K562 (cell line): ENCODE measurements around the gene NHS. TPM values are rescaled to one million over a fixed set of nuclear protein-coding genes. Genes with fewer than 3 reads are reported as not detected.

Experiments used
- ATAC-seq: fragments of 200-7000 bp; cut with Tn5 transposase; 3 replicates; pipeline ENCODE4 v1.9.1; 2020; ENCODE audit warnings: moderate library complexity
- BruUV-seq: library from RNA; stranded (reverse); fragments of 400-500 nt; replicated peaks from 2 replicates; lab custom pipeline; 2021; lab: Mats Ljungman, UMichigan
- CTCF ChIA-PET: fragments of 300-600 bp; formaldehyde crosslinking; extraction: SDS; loops from one replicate; lab custom pipeline; 2021; ENCODE audit warnings: low intra/inter-chr PET ratio; lab: Yijun Ruan, JAX
- POLR2A ChIA-PET: fragments of 300-600, 350-650 bp; sonication (Branson Sonifier 250); formaldehyde crosslinking; extraction: SDS; loops from one replicate; lab custom pipeline; 2021; ENCODE audit warnings: antibody characterized with exemption, inconsistent platforms; lab: Yijun Ruan, JAX
- DNase-seq, 4 experiments: peaks; one replicate each; pipeline versions ENCODE4 v3.0.0 to v3.0.0-alpha.2; 2011 to 2018; ENCODE audit warnings: low spot score in 3 of 4, mixed read lengths in 3 of 4; ENCODE audit errors: extremely low read depth in 1 of 4
- FAIRE-seq: peaks from 2 replicates; lab custom pipeline; 2011; peaks lifted over from hg19 to GRCh38; lab: Jason Lieb, UNC
- H2AFZ ChIP-seq: 2 replicates; pipeline ENCODE4 v1.6.0; 2011; ENCODE audit warnings: low read depth, low read length, control low read depth, inconsistent platforms
- H3K27ac ChIP-seq: fragments of 200-600 bp; 3 replicates; pipeline ENCODE4 v1.8.0; 2011; ENCODE audit warnings: low read depth, mild to moderate bottlenecking, control low read depth, inconsistent platforms, low read length, moderate library complexity, mixed read lengths; ENCODE audit errors: extremely low read depth
- H3K27me3 ChIP-seq, 2 experiments: fragments of 300-600 bp in 1 of 2; 2 replicates in 1 of 2; 3 replicates in 1 of 2; pipeline versions ENCODE4 v1.6.0 to v1.8.0; 2011; ENCODE audit warnings: inconsistent platforms in 2 of 2, low read length in 2 of 2, mild to moderate bottlenecking in 1 of 2, mixed read lengths in 1 of 2, moderate library complexity in 1 of 2; ENCODE audit not compliant: control insufficient read depth in 2 of 2, insufficient read depth in 2 of 2
- H3K36me3 ChIP-seq: fragments of 300-600 bp; 3 replicates; pipeline ENCODE4 v1.8.0; 2011; ENCODE audit warnings: mild to moderate bottlenecking, low read length, inconsistent platforms; ENCODE audit not compliant: control insufficient read depth, insufficient read depth
- H3K4me1 ChIP-seq, 2 experiments: fragments of 200-600 bp in 1 of 2; replicated peaks in 1 of 2; 2 replicates in 1 of 2; 3 replicates in 1 of 2; pipeline versions ENCODE4 v1.5.1 to v1.8.0; 2011; ENCODE audit warnings: inconsistent platforms in 2 of 2, low read length in 2 of 2, mild to moderate bottlenecking in 1 of 2, mixed read lengths in 1 of 2, moderate library complexity in 1 of 2; ENCODE audit not compliant: control insufficient read depth in 2 of 2, insufficient read depth in 2 of 2
- H3K4me2 ChIP-seq: 2 replicates; pipeline ENCODE4 v1.6.1; 2011; ENCODE audit warnings: low read length, control low read depth, inconsistent platforms, mixed read lengths; ENCODE audit not compliant: insufficient read depth
- H3K4me3 ChIP-seq: fragments of 200-600 bp; sonication (generic), shearing (Covaris generic); 2 replicates; pipeline ENCODE4 v1.5.1; 2016; ENCODE audit warnings: control low read depth, inconsistent platforms
- H3K79me2 ChIP-seq: fragments of 200-600 bp; 3 replicates; pipeline ENCODE4 v1.8.0; 2011; ENCODE audit warnings: low read length, inconsistent platforms; ENCODE audit not compliant: control insufficient read depth, insufficient read depth
- H3K9ac ChIP-seq, 2 experiments: 2 replicates each; pipeline versions ENCODE4 v1.6.0 to v1.6.1; 2011; ENCODE audit warnings: low read depth in 2 of 2, low read length in 2 of 2, control low read depth in 1 of 2, inconsistent platforms in 1 of 2, mild to moderate bottlenecking in 1 of 2, mixed read lengths in 1 of 2; ENCODE audit not compliant: insufficient read depth in 1 of 2
- H3K9me1 ChIP-seq: one replicate; pipeline ENCODE4 v1.6.0; 2011; ENCODE audit warnings: inconsistent platforms, mild to moderate bottlenecking, low read length, moderate library complexity; ENCODE audit not compliant: control insufficient read depth, insufficient read depth
- H3K9me3 ChIP-seq: replicated peaks from 2 replicates; pipeline ENCODE4 v1.5.1; 2011; ENCODE audit warnings: low read depth, low read length, inconsistent platforms; ENCODE audit not compliant: control insufficient read depth, insufficient read depth
- H4K20me1 ChIP-seq: replicated peaks from 2 replicates; pipeline ENCODE4 v1.6.1; 2011; ENCODE audit warnings: low read length, inconsistent platforms, mixed read lengths; ENCODE audit not compliant: control insufficient read depth, insufficient read depth
- ATF1 ChIP-seq, 2 experiments: fragments of 450-650 bp in 1 of 2; IDR thresholded peaks; 2 replicates each; pipeline ENCODE4 v1.6.1; 2016; ENCODE audit warnings: missing compliant biosample characterization in 1 of 2, missing genetic modification characterization in 1 of 2
- ATF3 ChIP-seq, 2 experiments: fragments of 450-650 bp in 1 of 2; sonication (generic) in 1 of 2; formaldehyde crosslinking in 1 of 2; IDR thresholded peaks in 1 of 2; conservative IDR thresholded peaks in 1 of 2; 2 replicates each; pipeline versions ENCODE4 v1.6.1 to v1.8.1; 2016 to 2023; ENCODE audit warnings: mild to moderate bottlenecking in 2 of 2, moderate library complexity in 2 of 2, inconsistent platforms in 1 of 2, missing genetic modification reagents in 1 of 2
- ATF7 ChIP-seq: fragments of 450-650 bp; IDR thresholded peaks from 2 replicates; pipeline ENCODE4 v1.7.1; 2014; ENCODE audit warnings: mild to moderate bottlenecking, moderate library complexity
- JUND ChIP-seq, 2 experiments: IDR thresholded peaks; 2 replicates in 1 of 2; 3 replicates in 1 of 2; pipeline ENCODE4 v1.6.1; 2011; ENCODE audit warnings: borderline replicate concordance in 2 of 2, low read depth in 2 of 2, low read length in 2 of 2, improper control_type of control experiment in 1 of 2, missing biosample characterization in 1 of 2, missing genetic modification characterization in 1 of 2, missing genetic modification reagents in 1 of 2
- ZBTB1 ChIP-seq: sonication (generic); formaldehyde crosslinking; IDR thresholded peaks from 2 replicates; pipeline ENCODE4 v1.8.1; 2023; ENCODE audit warnings: missing genetic modification reagents, low read depth, mild to moderate bottlenecking, borderline replicate concordance
- ZNF717 ChIP-seq: fragments of 250-450 bp; sonication (Bioruptor Pico); IDR thresholded peaks from 2 replicates; pipeline ENCODE4 v1.5.0; 2021
- WGBS: fragments of 100-300 bp; shearing (Covaris generic); methylation state at CpG from one replicate; pipeline ENCODE4 v1.1.6; 2016; ENCODE audit warnings: low coverage, mixed read lengths; ENCODE audit not compliant: insufficient coverage; ENCODE audit errors: missing lambda C conversion rate; 5-methylcytosine and 5-hydroxymethylcytosine counted together
- in situ Hi-C: fragments of 300-500 bp; cut with MboI; formaldehyde crosslinking; loops from 4 replicates; pipeline ENCODE4 v1.15.0; 2018; ENCODE audit warnings: inconsistent platforms, mixed read lengths
- intact Hi-C: fragments of 100-400 bp; cut with micrococcal nuclease; formaldehyde crosslinking; loops from 2 replicates; pipeline ENCODE4 v1.14.2; 2022
- polyA plus RNA-seq, 8 experiments: library from polyadenylated mRNA; depleted of rRNA in 4 of 8; stranded (reverse) in 5 of 8; unstranded in 3 of 8; fragments of >200 nt; fragmentation: Nextera tagmentation in 2 of 8; fragmentation: Illumina TruSeq in 1 of 8; extraction: Ambion mirVana in 2 of 8; extraction: Trizol in 1 of 8; gene quantifications; 2 replicates each; pipeline versions ENCODE4 v1.2.1 to v1.2.3, GENCODE V29; 2011 to 2014; ENCODE audit warnings: inconsistent platforms in 1 of 8, missing spikeins in 1 of 8
- total RNA-seq, 7 experiments: library from RNA; depleted of rRNA in 6 of 7; stranded (reverse); fragments of >200 nt in 6 of 7; fragmentation: Illumina TruSeq in 2 of 7; extraction: Trizol in 2 of 7; gene quantifications; 2 replicates each; pipeline versions ENCODE4 v1.2.1 to v1.2.3, GENCODE V29; 2011 to 2021; ENCODE audit warnings: low replicate concordance in 1 of 7

Gene NHS
- total and polyA plus RNA-seq, 9 of the 15 experiments (the other 6 are each of a cell fraction or from before 2014, with no cell fraction given): 0.02 TPM; not detected in 8

- TF ChIP-seq ZBTB1 (CRISPR knock-in tag): no peak
Measured at GRCh38 chrX:17689971-17690409, 315.0 kb downstream of the NHS start (continued).

DNA sequence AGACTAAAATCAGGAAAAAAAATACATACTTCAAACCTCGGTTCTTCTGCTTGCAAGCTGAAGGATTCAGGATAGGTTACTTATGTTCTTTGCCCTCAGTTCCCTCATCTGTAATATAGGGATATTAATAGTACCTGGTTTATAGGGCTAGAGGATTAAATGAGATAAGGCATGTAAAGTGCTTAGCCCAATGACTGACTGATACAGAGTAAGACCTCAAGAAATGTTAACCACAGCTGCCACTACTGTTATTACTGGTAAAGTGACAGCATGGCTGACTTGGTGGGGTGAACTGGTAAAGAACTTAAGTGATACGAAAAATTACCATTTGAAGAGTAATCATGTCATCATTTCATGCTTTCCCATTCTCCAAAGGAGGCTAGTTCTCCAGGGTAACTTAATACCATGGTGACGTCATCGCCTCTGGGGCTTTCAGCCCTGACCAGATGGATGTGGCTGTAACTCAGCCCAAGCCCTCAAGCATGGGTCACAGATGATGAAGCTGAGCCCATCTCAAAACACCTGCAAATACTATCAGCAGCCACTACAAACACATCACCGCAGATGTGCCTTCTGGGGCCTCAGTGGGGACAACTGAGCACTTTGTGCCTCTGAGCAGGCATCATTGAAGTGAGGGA is 317.8 kb downstream of the NHS start:
- H3K4me3 ChIP-seq: no peak overlapping the region
- no peaks in the 10 kb centered on the region for H3K4me1 ChIP-seq
- H3K9ac ChIP-seq: no peak overlapping the region
- H3K27me3 ChIP-seq: no peaks in the 10 kb centered on the region
- no peak overlapping the region for H3K4me2 ChIP-seq
- POLR2A ChIA-PET: no interaction called here
- peak in 2 of 4 experiments; percentile 1 to 5 for DNase-seq
- in situ Hi-C loops: no loop called here
- H4K20me1 ChIP-seq: no peaks in the 10 kb centered on the region
- 0% methylated on average over 5 of the region's 5 CpGs for WGBS
- ATAC-seq: no peak
- no peaks in the 10 kb centered on the region for H3K79me2 ChIP-seq
- no TSS peak for BruUV-seq
- H3K27ac ChIP-seq: no peak overlapping the region
- peak; percentile 82 for TF ChIP-seq ATF7
- TF ChIP-seq ATF1 (CRISPR knock-in tag; IDR thresholded peaks at IDR 0.05): no peak
- peak; percentile 67 for TF ChIP-seq ATF1 (tag; IDR thresholded peaks at IDR 0.05)
- peak; percentile 39; the same call in 1 of the 2 replicates for TF ChIP-seq JUND (IDR thresholded peaks at IDR 0.05; ENCODE audit: borderline replicate concordance, low read depth, low read length)
- TF ChIP-seq JUND (tag; IDR thresholded peaks at IDR 0.05; ENCODE audit: borderline replicate concordance, low read depth, low read length): peak; percentile 66; the same call in 1 of the 3 replicates
- TF ChIP-seq ZNF717 (CRISPR knock-in tag): no peak
- TF ChIP-seq ATF3 (IDR thresholded peaks at IDR 0.05): peak; percentile 89
- TF ChIP-seq ATF3 (CRISPR knock-in tag; conservative IDR thresholded peaks at IDR 0.05): no peak
- intact Hi-C loops: loop anchor here (10.0 kb wide), 1 partner anchor 568 kb away; no protein-coding TSS in a partner anchor
- CTCF ChIA-PET: no interaction called here
- H2AFZ ChIP-seq: no peak overlapping the region
- H3K36me3 ChIP-seq: no peaks in the 10 kb centered on the region
- no peaks in the 10 kb centered on the region for H3K9me3 ChIP-seq
- H3K9me1 ChIP-seq: no peaks in the 10 kb centered on the region
- no peak for FAIRE-seq
